HEK293 (cell line): Measurements from ENCODE around the gene ADAMTS16.

Experiments used
- CTCF ChIA-PET: fragments of 350-600 bp; formaldehyde crosslinking; extraction: SDS; loops from one replicate; lab custom pipeline; 2021; ENCODE audit warnings: antibody characterized with exemption; lab: Yijun Ruan, JAX
- POLR2A ChIA-PET: fragments of 300-600 bp; formaldehyde crosslinking; extraction: SDS; loops from one replicate; lab custom pipeline; 2020; ENCODE audit warnings: antibody characterized with exemption, inconsistent platforms; lab: Yijun Ruan, JAX
- H3K27ac ChIP-seq: fragments of 200-500 bp; sonication (Bioruptor generic); 2 replicates; pipeline ENCODE4 v1.5.1; 2014; ENCODE audit warnings: low read depth, low read length, control low read depth, inconsistent platforms; ENCODE audit errors: extremely low read depth
- H3K36me3 ChIP-seq, 2 experiments: fragments of 200-500 bp in 1 of 2; sonication (Bioruptor generic) in 1 of 2; 1 replicate in 1 of 2; 2 replicates in 1 of 2; pipeline ENCODE4 v1.5.1; 2014 to 2017; ENCODE audit warnings: inconsistent platforms in 2 of 2, low read length in 2 of 2; ENCODE audit not compliant: control insufficient read depth in 2 of 2, insufficient read depth in 1 of 2
- H3K4me1 ChIP-seq: fragments of 200-500 bp; sonication (Bioruptor generic); 2 replicates; pipeline ENCODE4 v1.5.1; 2014; ENCODE audit warnings: mild to moderate bottlenecking, low read length, inconsistent platforms; ENCODE audit not compliant: control insufficient read depth, insufficient read depth
- H3K4me3 ChIP-seq: 2 replicates; pipeline ENCODE4 v1.5.1; 2011; ENCODE audit warnings: low read depth, mild to moderate bottlenecking, control low read depth, low read length, moderate library complexity
- H3K9me3 ChIP-seq: fragments of 200-500 bp; sonication (Bioruptor generic); 2 replicates; pipeline ENCODE4 v1.5.1; 2014; ENCODE audit warnings: low read depth, low read length, inconsistent platforms; ENCODE audit not compliant: control insufficient read depth, insufficient read depth
- BCL6B ChIP-seq: fragments of 450-650 bp; formaldehyde crosslinking; IDR thresholded peaks from 2 replicates; pipeline ENCODE4 v1.5.1; 2017; ENCODE audit warnings: missing biosample characterization, missing genetic modification characterization
- MEIS1 ChIP-seq: sonication (generic); formaldehyde crosslinking; IDR thresholded peaks from 2 replicates; pipeline ENCODE4 v1.8.1; 2022; ENCODE audit warnings: missing genetic modification reagents, mild to moderate bottlenecking, borderline replicate concordance
- SP2 ChIP-seq: fragments of 450-650 bp; formaldehyde crosslinking; IDR thresholded peaks from 2 replicates; pipeline ENCODE4 v1.5.1; 2016; ENCODE audit warnings: missing biosample characterization, missing genetic modification characterization
- ZEB2 ChIP-seq: fragments of 450-650 bp; formaldehyde crosslinking; IDR thresholded peaks from 2 replicates; pipeline ENCODE4 v1.5.1; 2016; ENCODE audit warnings: missing biosample characterization, missing genetic modification characterization
- ZNF112 ChIP-seq: fragments of 450-650 bp; formaldehyde crosslinking; IDR thresholded peaks from 2 replicates; pipeline ENCODE4 v1.5.0; 2017; ENCODE audit warnings: missing biosample characterization, missing genetic modification characterization
- ZNF354C ChIP-seq: fragments of 450-650 bp; formaldehyde crosslinking; IDR thresholded peaks from 2 replicates; pipeline ENCODE4 v1.5.1; 2016; ENCODE audit warnings: missing biosample characterization, missing genetic modification characterization, low read depth, borderline replicate concordance
- ZNF362 ChIP-seq: fragments of 450-650 bp; formaldehyde crosslinking; IDR thresholded peaks from 2 replicates; pipeline ENCODE4 v1.5.1; 2016; ENCODE audit warnings: missing biosample characterization, missing genetic modification characterization
- ZNF433 ChIP-seq: fragments of 450-650 bp; formaldehyde crosslinking; IDR thresholded peaks from 2 replicates; pipeline ENCODE4 v1.5.1; 2016; ENCODE audit warnings: missing biosample characterization, missing genetic modification characterization, low read depth
- ZNF501 ChIP-seq: fragments of 450-650 bp; formaldehyde crosslinking; IDR thresholded peaks from 2 replicates; pipeline ENCODE4 v1.5.1; 2016; ENCODE audit warnings: missing biosample characterization, missing genetic modification characterization
- ZNF513 ChIP-seq: fragments of 450-650 bp; IDR thresholded peaks from 2 replicates; pipeline ENCODE4 v1.5.1; 2018; ENCODE audit warnings: missing biosample characterization, missing genetic modification characterization
- ZNF530 ChIP-seq: fragments of 450-650 bp; formaldehyde crosslinking; IDR thresholded peaks from 2 replicates; pipeline ENCODE4 v1.5.1; 2016; ENCODE audit warnings: low read depth, missing biosample characterization, missing genetic modification characterization
- ZNF571 ChIP-seq: fragments of 450-650 bp; formaldehyde crosslinking; IDR thresholded peaks from 2 replicates; pipeline ENCODE4 v1.5.0; 2017; ENCODE audit warnings: missing biosample characterization, missing genetic modification characterization
- ZNF596 ChIP-seq: fragments of 450-650 bp; IDR thresholded peaks from 2 replicates; pipeline ENCODE4 v1.5.0; 2018; ENCODE audit warnings: missing biosample characterization, mild to moderate bottlenecking, missing genetic modification characterization, moderate library complexity
- ZNF629 ChIP-seq: fragments of 450-650 bp; formaldehyde crosslinking; IDR thresholded peaks from 2 replicates; pipeline ENCODE4 v1.5.1; 2017; ENCODE audit warnings: missing biosample characterization, missing genetic modification characterization
- ZNF670 ChIP-seq: fragments of 450-650 bp; formaldehyde crosslinking; IDR thresholded peaks from 2 replicates; pipeline ENCODE4 v1.5.1; 2016; ENCODE audit warnings: missing biosample characterization, missing genetic modification characterization, low read depth
- ZNF707 ChIP-seq: fragments of 450-650 bp; formaldehyde crosslinking; IDR thresholded peaks from 2 replicates; pipeline ENCODE4 v1.5.1; 2016; ENCODE audit warnings: missing biosample characterization, missing genetic modification characterization
- ZNF768 ChIP-seq: fragments of 450-650 bp; formaldehyde crosslinking; IDR thresholded peaks from 2 replicates; pipeline ENCODE4 v1.5.1; 2018; ENCODE audit warnings: missing biosample characterization, mild to moderate bottlenecking, missing genetic modification characterization

Gene ADAMTS16

GRCh38 chr5:5164163-5164562, 24.0 kb downstream of the ADAMTS16 start (continued):
- TF ChIP-seq ZNF362 (tag by site-specific recombination) (no peak), ZNF571 (no peak)

- Histone ChIP-seq H3K36me3 (no peaks in the 10 kb centered on the region), H3K4me3 (no peak overlapping the region), H3K9me3 (no peaks in the 10 kb centered on the region)
- CTCF ChIA-PET, result interaction anchor here (1.1 to 1.4 kb wide), 2 partner anchors 9 to 25 kb away, joined by 3 to 4 read pairs; no protein-coding TSS in a partner anchor
- TF ChIP-seq ZNF571 (no peak), ZNF530 (tag by site-specific recombination) (no peak)
- TF ChIP-seq, all 188 proteins: peak for 0
- H3K4me1 ChIP-seq, result no peaks in the 10 kb centered on the region; the same call in none of the 2 replicates
- H3K27ac ChIP-seq, result no peak overlapping the region
- POLR2A ChIA-PET, result interaction anchor here (0.6 kb wide), 1 partner anchor 35 kb away, joined by 3 read pairs; no protein-coding TSS in a partner anchor
Observed at GRCh38 chr5:5165541-5166002, 25.4 kb downstream of the ADAMTS16 start.

GRCh38 chr5:5169466-5169865, 29.3 kb downstream of the ADAMTS16 start:
- no peaks in the 10 kb centered on the region for H3K9me3 ChIP-seq
- TF ChIP-seq ZNF354C (tag by site-specific recombination) (no peak), ZNF768 (tag by site-specific recombination) (no peak), MEIS1 (no peak), BCL6B (tag by site-specific recombination) (no peak), ZNF362 (tag by site-specific recombination) (no peak), ZNF670 (tag by site-specific recombination) (no peak), ZNF707 (no peak), ZNF112 (no peak), SP2 (tag by site-specific recombination) (no peak), ZNF433 (tag by site-specific recombination) (no peak), ZNF513 (tag by site-specific recombination) (no peak), ZEB2 (tag by site-specific recombination) (no peak), ZNF501 (tag by site-specific recombination) (no peak), ZNF596 (tag by site-specific recombination) (no peak), ZNF629 (tag by site-specific recombination) (no peak)
- H3K4me3 ChIP-seq, result no peak overlapping the region
- no peaks in the 10 kb centered on the region for H3K36me3 ChIP-seq
- POLR2A ChIA-PET, result no interaction called here
- no peak overlapping the region for H3K27ac ChIP-seq
- no peaks in the 10 kb centered on the region; the same call in 1 of the 2 replicates for H3K4me1 ChIP-seq
- CTCF ChIA-PET, result no interaction called here
